PC-3 (cell line): ENCODE measurements around the gene ERFL. TPM values are rescaled to one million over a fixed set of nuclear protein-coding genes. Genes with fewer than 3 reads are reported as not detected.

Experiments used
- ATAC-seq: fragments of 200-7000 bp; cut with Tn5 transposase; 2 replicates; pipeline ENCODE4 v1.9.1; 2020; ENCODE audit warnings: mild to moderate bottlenecking, moderate library complexity
- BruUV-seq: library from RNA; stranded (reverse); fragments of 400-500 nt; replicated peaks from 2 replicates; lab custom pipeline; 2021; lab: Mats Ljungman, UMichigan
- CTCF ChIA-PET: fragments of 300-600 bp; sonication (Branson Sonifier 250); formaldehyde crosslinking; loops from one replicate; lab custom pipeline; 2022; ENCODE audit warnings: antibody characterized with exemption; lab: Charles Lee
- POLR2A ChIA-PET: fragments of 300-600 bp; sonication (Branson Sonifier 250); formaldehyde crosslinking; loops from one replicate; lab custom pipeline; 2022; ENCODE audit warnings: antibody characterized with exemption; ENCODE audit not compliant: unreplicated experiment; lab: Charles Lee
- DNase-seq: peaks from one replicate; pipeline ENCODE4 v3.0.0-alpha.2; 2015
- H2AFZ ChIP-seq: fragments of 300-600 bp; sonication (generic); 2 replicates; pipeline ENCODE4 v1.6.0; 2016; ENCODE audit warnings: antibody characterized with exemption, low read length
- H3F3A ChIP-seq: fragments of 300-600 bp; sonication (generic); one replicate; pipeline ENCODE4 v1.6.0; 2017; ENCODE audit warnings: antibody characterized with exemption, low read length, control low read depth, mild to moderate bottlenecking; ENCODE audit not compliant: unreplicated experiment
- H3K27ac ChIP-seq: fragments of 300-600 bp; sonication (generic); 2 replicates; pipeline ENCODE4 v1.5.1; 2016; ENCODE audit warnings: mild to moderate bottlenecking, low read length
- H3K27me3 ChIP-seq: fragments of 300-600 bp; sonication (generic); 2 replicates; pipeline ENCODE4 v1.6.1; 2016; ENCODE audit warnings: low read length, mixed read lengths
- H3K36me3 ChIP-seq: fragments of 300-600 bp; sonication (generic); 2 replicates; pipeline ENCODE4 v1.6.1; 2016; ENCODE audit warnings: low read depth, mixed run types, low read length, mixed read lengths
- H3K4me1 ChIP-seq: fragments of 300-600 bp; sonication (generic); 2 replicates; pipeline ENCODE4 v1.5.1; 2016; ENCODE audit warnings: low read length; ENCODE audit not compliant: insufficient read depth
- H3K4me2 ChIP-seq: fragments of 300-600 bp; sonication (generic); 2 replicates; pipeline ENCODE4 v1.6.0; 2016; ENCODE audit warnings: low read length
- H3K4me3 ChIP-seq: fragments of 300-600 bp; sonication (generic); 2 replicates; pipeline ENCODE4 v1.5.1; 2016; ENCODE audit warnings: mild to moderate bottlenecking, low read length, mixed read lengths
- H3K79me2 ChIP-seq: fragments of 300-600 bp; sonication (generic); 2 replicates; pipeline ENCODE4 v1.6.1; 2017; ENCODE audit warnings: low read length, mixed read lengths
- H3K9ac ChIP-seq: fragments of 300-600 bp; sonication (generic); 2 replicates; pipeline ENCODE4 v1.6.0; 2016; ENCODE audit warnings: mild to moderate bottlenecking, low read length
- H3K9me2 ChIP-seq: fragments of 300-600 bp; sonication (generic); replicated peaks from 2 replicates; pipeline ENCODE4 v1.6.1; 2016; ENCODE audit warnings: mixed run types, low read length, mixed read lengths
- H3K9me3 ChIP-seq: fragments of 300-600 bp; sonication (generic); 2 replicates; pipeline ENCODE4 v1.6.1; 2016; ENCODE audit warnings: low read length, mixed read lengths
- H4K20me1 ChIP-seq: fragments of 300-600 bp; sonication (generic); 2 replicates; pipeline ENCODE4 v1.6.1; 2016; ENCODE audit warnings: low read length, mixed read lengths
- CTCF ChIP-seq: fragments of 300-600 bp; sonication (generic); conservative IDR thresholded peaks from 2 replicates; pipeline ENCODE4 v1.5.1; 2017; ENCODE audit warnings: antibody characterized with exemption, low read depth, mild to moderate bottlenecking, low read length
- EZH2 ChIP-seq: fragments of 300-600 bp; sonication (generic); IDR thresholded peaks from one replicate; pipeline ENCODE4 v1.6.1; 2017; ENCODE audit warnings: antibody characterized with exemption, mild to moderate bottlenecking, low read length; ENCODE audit not compliant: unreplicated experiment
- EZH2phosphoT487 ChIP-seq: fragments of 300-600 bp; sonication (generic); IDR thresholded peaks from 2 replicates; pipeline ENCODE4 v1.6.1; 2018; ENCODE audit warnings: mild to moderate bottlenecking, antibody characterized with exemption, low read length, borderline replicate concordance
- intact Hi-C: fragments of 100-400 bp; cut with micrococcal nuclease; formaldehyde crosslinking; loops from 2 replicates; pipeline ENCODE4 v1.9.0; 2023
- total RNA-seq: library from RNA; depleted of rRNA; stranded (reverse); fragments of >200 nt; gene quantifications from 2 replicates; pipeline ENCODE4 v1.2.3, GENCODE V29; 2014

ERFL gene
- total RNA-seq, 1 experiment from 2014 or later, result 0.11 TPM

GRCh38 chr19:41893899-41894298 lies 34.4 kb downstream of the ERFL start:
- H3K27me3 ChIP-seq, result no peaks in the 10 kb centered on the region
- H3K4me2 ChIP-seq, result no peak overlapping the region
- H4K20me1 ChIP-seq, result no peaks in the 10 kb centered on the region
- H3K27ac ChIP-seq, result no peak overlapping the region
- no TSS peak for BruUV-seq
- H3K36me3 ChIP-seq, result peaks cover 6% of the 10 kb centered on the region
- no peaks in the 10 kb centered on the region for H3K4me1 ChIP-seq
- TF ChIP-seq CTCF (no peak; the same call in 1 of the 2 replicates), EZH2phosphoT487 (no peak), EZH2 (no peak)
- ATAC-seq (peak; percentile 24; the same call in 1 of the 2 replicates), DNase-seq (no peak)
- H2AFZ ChIP-seq, result no peak overlapping the region
- no peak overlapping the region for H3K4me3 ChIP-seq
- no peaks in the 10 kb centered on the region for H3K9me3 ChIP-seq
- H3K9ac ChIP-seq, result no peak overlapping the region
- ChIA-PET POLR2A (no interaction called here), CTCF (no interaction called here)
- peaks cover under 1% of the 10 kb centered on the region; the same call in 1 of the 2 replicates for H3K79me2 ChIP-seq
- no peaks in the 10 kb centered on the region for H3K9me2 ChIP-seq
- H3F3A ChIP-seq, result no peaks in the 10 kb centered on the region
- intact Hi-C loops, result no loop called here

- peaks cover 10% of the 10 kb centered on the region; the same call in 1 of the 2 replicates for H3K79me2 ChIP-seq
- no peaks in the 10 kb centered on the region for H3K9me3 ChIP-seq
- ChIA-PET POLR2A (no interaction called here), CTCF (no interaction called here)
- BruUV-seq, result no TSS peak
- H3K36me3 ChIP-seq, result peaks cover 6% of the 10 kb centered on the region
- no peaks in the 10 kb centered on the region for H3K27me3 ChIP-seq
- no peak overlapping the region for H3K4me2 ChIP-seq
- ATAC-seq (no peak), DNase-seq (no peak)
- intact Hi-C loops, result no loop called here
- no peaks in the 10 kb centered on the region for H3K9me2 ChIP-seq
- H3F3A ChIP-seq, result no peaks in the 10 kb centered on the region
- H4K20me1 ChIP-seq, result no peaks in the 10 kb centered on the region
- H3K4me3 ChIP-seq, result no peak overlapping the region
- H2AFZ ChIP-seq, result no peak overlapping the region
- TF ChIP-seq CTCF, result no peak
- no peak for TF ChIP-seq EZH2
- TF ChIP-seq EZH2phosphoT487, result no peak
- no peak overlapping the region for H3K27ac ChIP-seq
- H3K9ac ChIP-seq, result no peak overlapping the region
- peaks cover 10% of the 10 kb centered on the region for H3K4me1 ChIP-seq
Measured at GRCh38 chr19:41892173-41892902, 35.9 kb downstream of the ERFL start.

GRCh38 chr19:41890936-41891335 lies 37.3 kb downstream of the ERFL start:
- Histone ChIP-seq H3K9me3 (no peaks in the 10 kb centered on the region), H3K36me3 (peaks cover 6% of the 10 kb centered on the region), H3K9ac (no peak overlapping the region), H3K27me3 (no peaks in the 10 kb centered on the region), H3K79me2 (peaks cover 23% of the 10 kb centered on the region), H4K20me1 (no peaks in the 10 kb centered on the region), H2AFZ (no peak overlapping the region), H3K4me1 (peaks cover 24% of the 10 kb centered on the region), H3K4me3 (no peak overlapping the region), H3K4me2 (no peak overlapping the region), H3K27ac (no peak overlapping the region), H3F3A (no peaks in the 10 kb centered on the region), H3K9me2 (no peaks in the 10 kb centered on the region)
- no TSS peak for BruUV-seq
- POLR2A ChIA-PET, result no interaction called here
- DNase-seq (no peak), ATAC-seq (no peak)
- CTCF ChIA-PET, result no interaction called here
- no peak for TF ChIP-seq EZH2
- no peak for TF ChIP-seq EZH2phosphoT487
- TF ChIP-seq CTCF, result no peak
- intact Hi-C loops, result no loop called here
